HG03442 (cell line): ENCODE measurements around the gene HYDIN.

Source experiments
- ATAC-seq: cut with Tn5 transposase; IDR thresholded peaks from one replicate; pipeline ENCODE4 v1.9.1; 2021; ENCODE audit warnings: mild to moderate bottlenecking, moderate library complexity; ENCODE audit not compliant: unreplicated experiment

The HYDIN gene

GRCh38 chr16:71230122-71230845 is at the start of gene HYDIN:
Gene HYDIN (minus strand): TSS chr16:71230722. CDS start chr16:71186895, 43,827 bp downstream.
- no peak for ATAC-seq

- no peak for ATAC-seq
Observed at GRCh38 chr16:71276589-71277334, 46.2 kb upstream of the HYDIN start.

GRCh38 chr16:71273384-71273783 is 42.9 kb upstream of the HYDIN start:
- ATAC-seq, result no peak

- ATAC-seq, result no peak
Observed at GRCh38 chr16:71264299-71264698, 33.8 kb upstream of the HYDIN start.

- ATAC-seq, result no peak
Observed at GRCh38 chr16:71263582-71263981, 33.1 kb upstream of the HYDIN start.

- ATAC-seq, result no peak
Observed at GRCh38 chr16:71262391-71262790, 31.9 kb upstream of the HYDIN start.

GRCh38 chr16:71260995-71261394 is 30.5 kb upstream of the HYDIN start:
- ATAC-seq, result no peak

- ATAC-seq, result no peak
Observed at GRCh38 chr16:71259086-71259485, 28.6 kb upstream of the HYDIN start.

- no peak for ATAC-seq
Observed at GRCh38 chr16:71258372-71258771, 27.9 kb upstream of the HYDIN start.

GRCh38 chr16:71257768-71258167 is 27.2 kb upstream of the HYDIN start:
- ATAC-seq, result no peak

GRCh38 chr16:71255721-71256120 is 25.2 kb upstream of the HYDIN start:
- ATAC-seq, result no peak

- ATAC-seq, result no peak
Observed at GRCh38 chr16:71254832-71255525, 24.5 kb upstream of the HYDIN start.

- ATAC-seq, result no peak
Observed at GRCh38 chr16:71250461-71251235, 20.1 kb upstream of the HYDIN start.

GRCh38 chr16:71249399-71249798 is 18.9 kb upstream of the HYDIN start:
- no peak for ATAC-seq

- ATAC-seq, result no peak
Observed at GRCh38 chr16:71247478-71247877, 17.0 kb upstream of the HYDIN start.

- ATAC-seq, result no peak
Observed at GRCh38 chr16:71246309-71246708, 15.8 kb upstream of the HYDIN start.

GRCh38 chr16:71244521-71244920 is 14.0 kb upstream of the HYDIN start:
- ATAC-seq, result no peak

GRCh38 chr16:71242601-71243000 is 12.1 kb upstream of the HYDIN start:
- ATAC-seq, result no peak

GRCh38 chr16:71242036-71242435 is 11.5 kb upstream of the HYDIN start:
- no peak for ATAC-seq

- ATAC-seq, result no peak
Observed at GRCh38 chr16:71229344-71229743, 1.2 kb downstream of the HYDIN start.
